ENCODE results near the gene MYH11.

MYH11 gene

GRCh38 chr16:15825750-15826305 lies 31.0 kb downstream of the MYH11 start:
- H3K4me3 ChIP-seq (ENCODE audit: low read length, poor library complexity, severe bottlenecking) = no peak overlapping the region

GRCh38 chr16:15822957-15823356 lies 33.9 kb downstream of the MYH11 start:
- H3K4me2 ChIP-seq (ENCODE audit: low read depth, low read length, poor library complexity, severe bottlenecking) = no peak overlapping the region
- no peak for TF ChIP-seq CTCF (conservative IDR thresholded peaks at IDR 0.05; ENCODE audit: low read length)
- TF ChIP-seq EZH2phosphoT487 (IDR thresholded peaks at IDR 0.05; ENCODE audit: borderline replicate concordance) = no peak

More at GRCh38 chr16:15825750-15826305, 31.0 kb downstream of the MYH11 start:
- no peaks in the 10 kb centered on the region for H4K20me1 ChIP-seq (ENCODE audit: insufficient read depth, low read length, poor library complexity, severe bottlenecking)
- H3K27me3 ChIP-seq (ENCODE audit: insufficient read depth, low read length, poor library complexity, severe bottlenecking) = no peaks in the 10 kb centered on the region
- no peaks in the 10 kb centered on the region for H3K4me1 ChIP-seq (ENCODE audit: insufficient read depth, low read length, poor library complexity, severe bottlenecking)
- no peak for TF ChIP-seq CTCF (conservative IDR thresholded peaks at IDR 0.05; ENCODE audit: low read length)
- TF ChIP-seq EZH2phosphoT487 (IDR thresholded peaks at IDR 0.05; ENCODE audit: borderline replicate concordance) = no peak
- H3K9me2 ChIP-seq (replicated peaks; ENCODE audit: low read depth, low read length) = no peaks in the 10 kb centered on the region
- H3K4me2 ChIP-seq (ENCODE audit: low read depth, low read length, poor library complexity, severe bottlenecking) = no peak overlapping the region
- no peaks in the 10 kb centered on the region for H3K9me3 ChIP-seq (ENCODE audit: insufficient read depth, low read depth, low read length)
- H3K36me3 ChIP-seq (ENCODE audit: insufficient read depth, low read length) = no peaks in the 10 kb centered on the region
- no peak overlapping the region for H2AFZ ChIP-seq (ENCODE audit: low read length)
- no peaks in the 10 kb centered on the region for H3F3A ChIP-seq (ENCODE audit: low read depth)
- H3K9ac ChIP-seq (ENCODE audit: low read depth, low read length, poor library complexity, severe bottlenecking) = no peak overlapping the region
- no peaks in the 10 kb centered on the region for H3K79me2 ChIP-seq (ENCODE audit: insufficient read depth, low read length)

GRCh38 chr16:15820837-15821236 lies 36.0 kb downstream of the MYH11 start:
- Histone ChIP-seq H3K27me3 (ENCODE audit: insufficient read depth, low read length, poor library complexity, severe bottlenecking) (no peaks in the 10 kb centered on the region), H3K9me2 (replicated peaks; ENCODE audit: low read depth, low read length) (no peaks in the 10 kb centered on the region), H3K9me3 (ENCODE audit: insufficient read depth, low read depth, low read length) (no peaks in the 10 kb centered on the region; the same call in 1 of the 2 replicates), H3K4me2 (ENCODE audit: low read depth, low read length, poor library complexity, severe bottlenecking) (no peak overlapping the region), H3K9ac (ENCODE audit: low read depth, low read length, poor library complexity, severe bottlenecking) (no peak overlapping the region), H3F3A (ENCODE audit: low read depth) (no peaks in the 10 kb centered on the region), H3K4me3 (ENCODE audit: low read length, poor library complexity, severe bottlenecking) (no peak overlapping the region), H3K79me2 (ENCODE audit: insufficient read depth, low read length) (no peaks in the 10 kb centered on the region), H3K36me3 (ENCODE audit: insufficient read depth, low read length) (no peaks in the 10 kb centered on the region), H4K20me1 (ENCODE audit: insufficient read depth, low read length, poor library complexity, severe bottlenecking) (no peaks in the 10 kb centered on the region), H3K4me1 (ENCODE audit: insufficient read depth, low read length, poor library complexity, severe bottlenecking) (no peaks in the 10 kb centered on the region), H2AFZ (ENCODE audit: low read length) (no peak overlapping the region)
- TF ChIP-seq EZH2phosphoT487 (IDR thresholded peaks at IDR 0.05; ENCODE audit: borderline replicate concordance) = no peak
- TF ChIP-seq CTCF (conservative IDR thresholded peaks at IDR 0.05; ENCODE audit: low read length) = no peak

More at GRCh38 chr16:15822957-15823356, 33.9 kb downstream of the MYH11 start:
- Histone ChIP-seq H3F3A (ENCODE audit: low read depth) (no peaks in the 10 kb centered on the region), H3K36me3 (ENCODE audit: insufficient read depth, low read length) (no peaks in the 10 kb centered on the region), H3K4me1 (ENCODE audit: insufficient read depth, low read length, poor library complexity, severe bottlenecking) (no peaks in the 10 kb centered on the region), H3K27me3 (ENCODE audit: insufficient read depth, low read length, poor library complexity, severe bottlenecking) (no peaks in the 10 kb centered on the region), H3K79me2 (ENCODE audit: insufficient read depth, low read length) (no peaks in the 10 kb centered on the region), H4K20me1 (ENCODE audit: insufficient read depth, low read length, poor library complexity, severe bottlenecking) (no peaks in the 10 kb centered on the region), H2AFZ (ENCODE audit: low read length) (no peak overlapping the region), H3K4me3 (ENCODE audit: low read length, poor library complexity, severe bottlenecking) (no peak overlapping the region), H3K9me2 (replicated peaks; ENCODE audit: low read depth, low read length) (no peaks in the 10 kb centered on the region), H3K9me3 (ENCODE audit: insufficient read depth, low read depth, low read length) (no peaks in the 10 kb centered on the region), H3K9ac (ENCODE audit: low read depth, low read length, poor library complexity, severe bottlenecking) (no peak overlapping the region)

All from Loucy (cell line).